Fibroblast of lung (primary cell): ENCODE measurements around the gene NLGN4X. TPM values are rescaled to one million over a fixed set of nuclear protein-coding genes. Genes with fewer than 3 reads are reported as not detected.

Source experiments
- DNase-seq, 2 donors: peaks; one replicate each; pipeline versions ENCODE4 v3.0.0 to v3.0.0-alpha.2; 2010; ENCODE audit warnings: low read depth in 2 of 2
- H2AFZ ChIP-seq: 2 replicates; pipeline ENCODE4 v1.5.1; 2012; ENCODE audit warnings: low read length, control low read depth, inconsistent platforms
- H3K27ac ChIP-seq: 2 replicates; pipeline ENCODE4 v1.5.1; 2011; ENCODE audit warnings: low read length, control low read depth; ENCODE audit not compliant: insufficient read depth
- H3K27me3 ChIP-seq: 2 replicates; pipeline ENCODE4 v1.5.1; 2011; ENCODE audit warnings: mild to moderate bottlenecking, low read length; ENCODE audit not compliant: control insufficient read depth, insufficient read depth
- H3K36me3 ChIP-seq: 2 replicates; pipeline ENCODE4 v1.5.1; 2011; ENCODE audit warnings: low read length; ENCODE audit not compliant: control insufficient read depth, insufficient read depth
- H3K4me1 ChIP-seq: 2 replicates; pipeline ENCODE4 v1.5.1; 2011; ENCODE audit warnings: low read length; ENCODE audit not compliant: control insufficient read depth, insufficient read depth; ENCODE audit errors: extremely low read depth
- H3K4me2 ChIP-seq: 2 replicates; pipeline ENCODE4 v1.5.1; 2011; ENCODE audit warnings: low read length, control low read depth; ENCODE audit not compliant: insufficient read depth; ENCODE audit errors: extremely low read depth
- H3K4me3 ChIP-seq, 4 experiments: fragments of 200-600 bp in 1 of 4; sonication (generic) in 1 of 4; replicated peaks in 1 of 4; 2 replicates each; pipeline ENCODE4 v1.5.1; 2011 to 2016; ENCODE audit warnings: low read length in 4 of 4, low read depth in 3 of 4, mild to moderate bottlenecking in 3 of 4, control low read depth in 2 of 4, inconsistent platforms in 1 of 4, mixed read lengths in 1 of 4; ENCODE audit not compliant: insufficient read depth in 1 of 4; ENCODE audit errors: control extremely low read depth in 1 of 4
- H3K79me2 ChIP-seq: 2 replicates; pipeline ENCODE4 v1.5.1; 2012; ENCODE audit warnings: mild to moderate bottlenecking, low read length, inconsistent platforms; ENCODE audit not compliant: control insufficient read depth, insufficient read depth
- H3K9ac ChIP-seq: 2 replicates; pipeline ENCODE4 v1.5.1; 2011; ENCODE audit warnings: mild to moderate bottlenecking, low read length, control low read depth; ENCODE audit not compliant: insufficient read depth
- H3K9me3 ChIP-seq: 2 replicates; pipeline ENCODE4 v1.5.1; 2012; ENCODE audit warnings: low read depth, low read length; ENCODE audit not compliant: control insufficient read depth, insufficient read depth
- H4K20me1 ChIP-seq: 2 replicates; pipeline ENCODE4 v1.5.1; 2011; ENCODE audit warnings: low read length; ENCODE audit not compliant: control insufficient read depth, insufficient read depth; ENCODE audit errors: extremely low read depth
- EZH2 ChIP-seq: IDR thresholded peaks from 2 replicates; pipeline ENCODE4 v1.5.1; 2012; ENCODE audit warnings: low read length, control low read depth, mild to moderate bottlenecking; ENCODE audit errors: missing control alignments
- polyA plus RNA-seq, 2 donors: library from polyadenylated mRNA; depleted of rRNA in 1 of 2; stranded (reverse) in 1 of 2; unstranded in 1 of 2; fragments of >200 nt; gene quantifications; 2 replicates each; pipeline ENCODE4 v1.2.1, GENCODE V29; 2011 to 2012; ENCODE audit warnings: missing spikeins in 1 of 2
- total RNA-seq: library from RNA; depleted of rRNA; stranded (reverse); fragments of >200 nt; gene quantifications from 2 replicates; pipeline ENCODE4 v1.2.1, GENCODE V29; 2014
- TF ChIP-seq, protein P1 (sequence below), 2 donors: IDR thresholded peaks in 1 of 2; conservative IDR thresholded peaks in 1 of 2; 1 replicate in 1 of 2; 2 replicates in 1 of 2; pipeline ENCODE4 v1.5.1; 2011 to 2012; ENCODE audit warnings: low read length in 2 of 2, control low read depth in 1 of 2, inconsistent platforms in 1 of 2, low read depth in 1 of 2, mild to moderate bottlenecking in 1 of 2

The NLGN4X gene
- total and polyA plus RNA-seq, 2 donors (not counting 1 experiment from before 2014, with no cell fraction given), result 0.16 TPM; not detected in 1

DNA sequence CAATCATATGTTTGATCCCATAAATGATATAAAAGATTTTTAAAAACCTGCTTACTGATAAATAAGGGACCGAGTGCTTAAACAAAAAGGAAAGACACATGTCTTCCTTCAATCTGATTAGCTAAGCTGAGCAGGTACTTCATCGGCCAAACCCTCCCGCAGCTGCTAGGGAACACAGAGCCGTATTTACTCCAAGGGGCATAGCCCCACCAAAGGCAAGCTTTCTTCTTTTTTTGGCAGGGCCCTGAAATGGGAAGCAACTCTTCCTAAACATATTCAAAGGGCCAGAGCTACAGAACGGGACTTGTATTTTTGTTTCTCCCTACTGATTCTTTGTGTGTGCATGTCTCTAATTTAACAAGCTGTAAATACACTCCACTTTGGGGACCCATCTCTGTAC, 337.3 kb downstream of the NLGN4X start:
- no peaks in the 10 kb centered on the region for H3K79me2 ChIP-seq
- no peaks in the 10 kb centered on the region for H3K4me1 ChIP-seq
- TF ChIP-seq, protein P1, sequence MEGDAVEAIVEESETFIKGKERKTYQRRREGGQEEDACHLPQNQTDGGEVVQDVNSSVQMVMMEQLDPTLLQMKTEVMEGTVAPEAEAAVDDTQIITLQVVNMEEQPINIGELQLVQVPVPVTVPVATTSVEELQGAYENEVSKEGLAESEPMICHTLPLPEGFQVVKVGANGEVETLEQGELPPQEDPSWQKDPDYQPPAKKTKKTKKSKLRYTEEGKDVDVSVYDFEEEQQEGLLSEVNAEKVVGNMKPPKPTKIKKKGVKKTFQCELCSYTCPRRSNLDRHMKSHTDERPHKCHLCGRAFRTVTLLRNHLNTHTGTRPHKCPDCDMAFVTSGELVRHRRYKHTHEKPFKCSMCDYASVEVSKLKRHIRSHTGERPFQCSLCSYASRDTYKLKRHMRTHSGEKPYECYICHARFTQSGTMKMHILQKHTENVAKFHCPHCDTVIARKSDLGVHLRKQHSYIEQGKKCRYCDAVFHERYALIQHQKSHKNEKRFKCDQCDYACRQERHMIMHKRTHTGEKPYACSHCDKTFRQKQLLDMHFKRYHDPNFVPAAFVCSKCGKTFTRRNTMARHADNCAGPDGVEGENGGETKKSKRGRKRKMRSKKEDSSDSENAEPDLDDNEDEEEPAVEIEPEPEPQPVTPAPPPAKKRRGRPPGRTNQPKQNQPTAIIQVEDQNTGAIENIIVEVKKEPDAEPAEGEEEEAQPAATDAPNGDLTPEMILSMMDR (conservative IDR thresholded peaks at IDR 0.05 in 1 of 2, IDR thresholded peaks at IDR 0.05 in 1 of 2; ENCODE audit: low read depth in 1 of 2, low read length in 2 of 2), result no peak
- no peak for TF ChIP-seq EZH2
- H3K4me3 ChIP-seq, result no peak overlapping the region
- H4K20me1 ChIP-seq, result no peaks in the 10 kb centered on the region
- no peak overlapping the region for H3K9ac ChIP-seq
- H3K9me3 ChIP-seq, result no peaks in the 10 kb centered on the region
- H3K27ac ChIP-seq, result no peak overlapping the region
- H2AFZ ChIP-seq, result no peak overlapping the region
- no peaks in the 10 kb centered on the region for H3K36me3 ChIP-seq
- no peaks in the 10 kb centered on the region for H3K27me3 ChIP-seq
- no peak for DNase-seq
- H3K4me2 ChIP-seq, result no peak overlapping the region

DNA sequence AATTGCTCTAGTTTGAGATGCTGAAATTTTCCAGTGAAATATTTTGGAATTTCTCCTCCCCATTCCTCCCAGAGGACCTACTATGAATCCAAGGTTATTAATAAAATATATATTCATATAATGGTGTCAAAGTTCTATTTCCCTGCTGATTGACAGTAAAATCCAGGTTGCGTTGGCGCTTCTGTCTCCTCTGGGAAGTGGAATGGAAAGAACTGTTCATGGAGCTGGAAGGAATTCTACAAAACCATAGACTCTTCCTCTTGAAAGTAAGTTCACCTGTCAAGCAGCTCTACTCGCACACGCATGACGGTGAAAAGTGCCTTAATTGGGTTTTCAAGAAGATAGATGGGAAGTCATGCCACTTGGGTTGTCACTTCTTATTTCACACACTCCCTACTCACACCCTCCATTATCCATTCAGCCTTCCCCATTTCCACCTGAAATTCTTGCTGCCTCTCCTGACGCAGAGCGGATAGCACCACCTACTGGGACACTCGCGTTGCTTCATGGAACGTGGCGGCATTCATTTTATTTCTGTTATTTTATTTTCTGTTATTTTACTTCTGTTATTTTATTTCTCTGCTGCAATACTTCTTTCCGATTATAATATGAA, 351.6 kb downstream of the NLGN4X start:
- Histone ChIP-seq H3K27me3 (no peaks in the 10 kb centered on the region), H4K20me1 (no peaks in the 10 kb centered on the region)
- TF ChIP-seq, protein P1 (conservative IDR thresholded peaks at IDR 0.05 in 1 of 2, IDR thresholded peaks at IDR 0.05 in 1 of 2; ENCODE audit: low read depth in 1 of 2, low read length in 2 of 2), result no peak
- TF ChIP-seq EZH2, result no peak

GRCh38 chrX:5870238-5870637, 358.4 kb downstream of the NLGN4X start:
- DNase-seq, result peak in 1 of 2 donors; percentile 16
- no peaks in the 10 kb centered on the region for H3K27me3 ChIP-seq
- no peak overlapping the region for H3K27ac ChIP-seq
- H3K4me3 ChIP-seq, result no peak overlapping the region
- H3K9ac ChIP-seq, result no peak overlapping the region
- no peaks in the 10 kb centered on the region for H3K36me3 ChIP-seq
- H3K4me1 ChIP-seq, result no peaks in the 10 kb centered on the region
- no peak overlapping the region for H3K4me2 ChIP-seq
- no peak overlapping the region for H2AFZ ChIP-seq
- no peak for TF ChIP-seq EZH2
- TF ChIP-seq, protein P1 (conservative IDR thresholded peaks at IDR 0.05 in 1 of 2, IDR thresholded peaks at IDR 0.05 in 1 of 2; ENCODE audit: low read depth in 1 of 2, low read length in 2 of 2), result no peak
- H3K79me2 ChIP-seq, result no peaks in the 10 kb centered on the region
- H3K9me3 ChIP-seq, result no peaks in the 10 kb centered on the region
- H4K20me1 ChIP-seq, result no peaks in the 10 kb centered on the region

More for the DNA sequence above, 351.6 kb downstream of the NLGN4X start:
- no peak overlapping the region for H3K4me3 ChIP-seq
- no peaks in the 10 kb centered on the region for H3K4me1 ChIP-seq
- DNase-seq, result peak in 1 of 2 donors; percentile 4
- H3K36me3 ChIP-seq, result no peaks in the 10 kb centered on the region
- no peak overlapping the region for H2AFZ ChIP-seq
- H3K9ac ChIP-seq, result no peak overlapping the region
- no peaks in the 10 kb centered on the region for H3K79me2 ChIP-seq
- H3K4me2 ChIP-seq, result no peak overlapping the region
- H3K9me3 ChIP-seq, result no peaks in the 10 kb centered on the region
- no peak overlapping the region for H3K27ac ChIP-seq
